Measurements from ENCODE around the gene KCTD2. TPM values are rescaled to one million over a fixed set of nuclear protein-coding genes. Genes with fewer than 3 reads are reported as not detected.

KCTD2 gene
- total and polyA plus RNA-seq, 4 donors: 15.1 to 22.3 (median 19.4) TPM

GRCh38 chr17:75011401-75012095, 35.5 kb upstream of the KCTD2 start:
- no peak overlapping the region for H3K4me3 ChIP-seq
- DNase-seq (peak; percentile 78 to 89 (median 84)), ATAC-seq (ENCODE audit: insufficient read depth, low FRiP score) (no peak)
- TF ChIP-seq, protein P1, sequence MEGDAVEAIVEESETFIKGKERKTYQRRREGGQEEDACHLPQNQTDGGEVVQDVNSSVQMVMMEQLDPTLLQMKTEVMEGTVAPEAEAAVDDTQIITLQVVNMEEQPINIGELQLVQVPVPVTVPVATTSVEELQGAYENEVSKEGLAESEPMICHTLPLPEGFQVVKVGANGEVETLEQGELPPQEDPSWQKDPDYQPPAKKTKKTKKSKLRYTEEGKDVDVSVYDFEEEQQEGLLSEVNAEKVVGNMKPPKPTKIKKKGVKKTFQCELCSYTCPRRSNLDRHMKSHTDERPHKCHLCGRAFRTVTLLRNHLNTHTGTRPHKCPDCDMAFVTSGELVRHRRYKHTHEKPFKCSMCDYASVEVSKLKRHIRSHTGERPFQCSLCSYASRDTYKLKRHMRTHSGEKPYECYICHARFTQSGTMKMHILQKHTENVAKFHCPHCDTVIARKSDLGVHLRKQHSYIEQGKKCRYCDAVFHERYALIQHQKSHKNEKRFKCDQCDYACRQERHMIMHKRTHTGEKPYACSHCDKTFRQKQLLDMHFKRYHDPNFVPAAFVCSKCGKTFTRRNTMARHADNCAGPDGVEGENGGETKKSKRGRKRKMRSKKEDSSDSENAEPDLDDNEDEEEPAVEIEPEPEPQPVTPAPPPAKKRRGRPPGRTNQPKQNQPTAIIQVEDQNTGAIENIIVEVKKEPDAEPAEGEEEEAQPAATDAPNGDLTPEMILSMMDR (IDR thresholded peaks at IDR 0.05; ENCODE audit: control extremely low read depth, extremely low read depth): no peak
- H3K27ac ChIP-seq (ENCODE audit: low read depth in 1 of 2, low read length in 1 of 2): peak overlapping the region; percentile 88 to 89
- WGBS, 2 donors: 60 to 62% methylated on average over 13 of the region's 13 CpGs
- H3K4me1 ChIP-seq (ENCODE audit: control insufficient read depth in 5 of 5, insufficient read depth in 5 of 5, low read length in 5 of 5): peaks cover 0 to 23% (median 8%) of the 10 kb centered on the region in 5 donors
- no peaks in the 10 kb centered on the region for H3K9me3 ChIP-seq (ENCODE audit: control insufficient read depth in 4 of 4, insufficient read depth in 3 of 4, low read length in 3 of 4)
- H3K9ac ChIP-seq (ENCODE audit: insufficient read depth in 1 of 2, low read length in 2 of 2): peak overlapping the region; percentile 61 to 82
- no peaks in the 10 kb centered on the region for H3K36me3 ChIP-seq (ENCODE audit: control insufficient read depth in 4 of 4, insufficient read depth in 4 of 4, low read length in 4 of 4)
- H3K27me3 ChIP-seq (ENCODE audit: control insufficient read depth in 3 of 3, insufficient read depth in 3 of 3, low read length in 2 of 3): no peaks in the 10 kb centered on the region

- Histone ChIP-seq H3K27me3 (ENCODE audit: control insufficient read depth in 3 of 3, insufficient read depth in 3 of 3, low read length in 2 of 3) (no peaks in the 10 kb centered on the region), H3K9ac (ENCODE audit: insufficient read depth in 1 of 2, low read length in 2 of 2) (peak overlapping the region; percentile 61 to 82), H3K36me3 (ENCODE audit: control insufficient read depth in 4 of 4, insufficient read depth in 4 of 4, low read length in 4 of 4) (peaks cover 0 to 1% (median 0%) of the 10 kb centered on the region in 4 donors), H3K27ac (ENCODE audit: low read depth in 1 of 2, low read length in 1 of 2) (peak overlapping the region; percentile 88 to 89), H3K4me3 (peak overlapping the region; percentile 80), H3K9me3 (ENCODE audit: control insufficient read depth in 4 of 4, insufficient read depth in 3 of 4, low read length in 3 of 4) (no peaks in the 10 kb centered on the region), H3K4me1 (ENCODE audit: control insufficient read depth in 5 of 5, insufficient read depth in 5 of 5, low read length in 5 of 5) (peaks cover 0 to 23% (median 8%) of the 10 kb centered on the region in 5 donors)
- no peak for DNase-seq
- TF ChIP-seq, protein P1 (IDR thresholded peaks at IDR 0.05; ENCODE audit: control extremely low read depth, extremely low read depth): no peak
- 36 to 37% methylated on average over 5 of the region's 5 CpGs for WGBS, 2 donors
- ATAC-seq (ENCODE audit: insufficient read depth, low FRiP score): no peak
Observed at GRCh38 chr17:75012096-75012345, 35.0 kb upstream of the KCTD2 start.

DNA sequence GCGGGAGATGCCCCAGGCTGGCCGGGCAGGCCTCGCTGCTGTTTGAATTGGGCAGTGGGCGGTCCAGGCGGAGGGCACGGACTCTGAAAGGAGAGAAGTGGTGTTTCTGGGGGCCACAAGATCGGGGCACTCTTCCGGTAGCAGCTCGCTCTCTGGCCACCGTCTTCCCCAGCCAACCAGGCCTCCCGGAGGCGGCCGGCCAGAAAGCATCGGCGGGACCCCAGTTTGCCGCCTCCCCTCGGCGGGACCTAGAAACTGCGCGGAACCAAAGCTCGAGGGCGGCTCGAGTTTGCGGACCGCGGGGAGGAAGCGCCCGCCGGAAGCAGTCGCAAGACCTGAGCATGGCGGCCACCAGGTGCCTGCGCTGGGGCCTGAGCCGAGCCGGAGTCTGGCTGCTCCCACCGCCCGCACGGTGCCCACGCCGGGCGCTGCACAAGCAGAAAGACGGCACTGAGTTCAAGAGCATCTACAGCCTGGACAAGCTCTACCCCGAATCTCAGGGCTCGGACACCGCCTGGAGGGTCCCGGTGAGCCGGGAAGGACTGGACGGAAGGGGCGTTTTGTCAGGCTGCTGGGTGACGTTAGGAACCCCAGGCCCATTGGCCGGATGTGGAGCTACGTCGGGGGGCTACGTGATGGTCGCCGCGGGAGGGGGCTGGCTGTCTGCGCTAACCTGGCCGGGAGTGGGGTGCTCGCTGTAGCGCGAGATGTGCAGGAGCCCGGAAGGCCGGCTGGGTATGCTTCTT, 34.5 kb upstream of the KCTD2 start, which contains the start of gene MRPL58:
MRPL58 (plus strand) TSS at position 325 of the 746 bp plus-strand sequence; CDS start at position 342, 17 bp downstream.
- Histone ChIP-seq H3K27me3 (ENCODE audit: control insufficient read depth in 3 of 3, insufficient read depth in 3 of 3, low read length in 2 of 3) (no peaks in the 10 kb centered on the region), H3K4me1 (ENCODE audit: control insufficient read depth in 5 of 5, insufficient read depth in 5 of 5, low read length in 5 of 5) (peaks cover 0 to 23% (median 8%) of the 10 kb centered on the region in 5 donors), H3K36me3 (ENCODE audit: control insufficient read depth in 4 of 4, insufficient read depth in 4 of 4, low read length in 4 of 4) (peaks cover 0 to 1% (median 0%) of the 10 kb centered on the region in 4 donors), H3K27ac (ENCODE audit: low read depth in 1 of 2, low read length in 1 of 2) (peak within 1 kb of the TSS; percentile 88 to 89), H3K4me3 (peak within 1 kb of the TSS; percentile 80), H3K9me3 (ENCODE audit: control insufficient read depth in 4 of 4, insufficient read depth in 3 of 4, low read length in 3 of 4) (no peaks in the 10 kb centered on the region), H3K9ac (ENCODE audit: insufficient read depth in 1 of 2, low read length in 2 of 2) (peak within 1 kb of the TSS; percentile 89 to 98)
- WGBS, 2 donors: 1 to 2% methylated on average over 63 of the region's 63 CpGs
- TF ChIP-seq, protein P1 (IDR thresholded peaks at IDR 0.05; ENCODE audit: control extremely low read depth, extremely low read depth): peak; percentile 54
- ATAC-seq (ENCODE audit: insufficient read depth, low FRiP score): peak; percentile 91
- peak; percentile 92 to 96 (median 94) for DNase-seq

All from lung (tissue), 12 donors.